Measurements from ENCODE around the gene ALDH18A1.

ALDH18A1 gene

DNA sequence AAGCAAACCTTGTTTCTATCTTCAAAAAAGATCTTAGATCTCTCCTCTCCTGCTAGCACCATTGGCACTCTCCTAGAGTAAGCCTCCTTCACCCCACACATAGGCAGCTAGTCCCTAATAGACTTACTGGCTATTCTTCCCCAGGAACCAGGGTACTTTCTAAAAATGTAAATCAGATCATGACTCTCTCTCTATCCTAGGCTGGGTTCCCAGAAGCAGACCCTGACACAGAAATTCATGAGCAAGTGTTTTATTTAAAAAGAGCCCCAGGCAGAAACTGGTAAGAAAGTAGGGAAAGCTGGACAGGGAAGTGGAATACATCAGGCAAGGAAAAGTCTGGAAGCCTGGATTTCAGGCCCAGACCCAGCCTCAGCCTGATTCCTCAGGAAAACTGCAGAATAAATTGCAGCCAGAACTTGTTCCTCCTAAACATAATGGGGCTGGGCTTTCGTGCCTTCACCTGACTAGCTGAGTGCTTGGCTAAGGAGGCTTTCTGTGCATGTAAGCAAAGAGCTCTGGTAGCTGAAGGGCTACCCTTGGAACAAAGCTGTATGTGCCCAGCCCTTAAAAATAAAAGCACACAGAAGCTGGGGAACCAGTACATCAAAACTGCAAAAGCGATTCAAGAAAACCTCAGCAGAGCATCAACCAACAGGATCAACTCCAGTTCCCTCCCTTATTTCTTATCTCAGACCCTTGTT lies 76.5 kb downstream of the ALDH18A1 start:
- DNase-seq (ENCODE audit: low read depth in 2 of 2) = no peak

DNA sequence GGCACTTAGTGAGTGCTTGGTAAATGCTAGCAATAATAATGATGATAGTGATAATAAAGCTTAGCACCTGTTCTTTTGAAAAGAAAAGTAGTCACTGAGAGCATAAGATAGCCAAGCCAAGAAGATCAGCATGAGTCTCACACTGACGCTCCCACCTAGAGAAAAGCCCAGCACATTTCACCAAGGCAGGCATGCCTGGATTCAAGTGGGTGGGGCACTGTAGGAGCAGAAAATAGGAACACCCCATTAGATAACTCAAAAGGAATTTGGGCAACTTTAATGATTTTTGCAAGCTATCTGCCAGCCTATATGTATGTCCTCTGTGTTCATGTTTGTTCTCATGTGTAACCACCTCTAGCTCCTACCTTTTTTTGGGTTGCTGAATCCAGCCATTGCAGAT lies 77.2 kb downstream of the ALDH18A1 start:
- DNase-seq (ENCODE audit: low read depth in 2 of 2) = no peak

DNA sequence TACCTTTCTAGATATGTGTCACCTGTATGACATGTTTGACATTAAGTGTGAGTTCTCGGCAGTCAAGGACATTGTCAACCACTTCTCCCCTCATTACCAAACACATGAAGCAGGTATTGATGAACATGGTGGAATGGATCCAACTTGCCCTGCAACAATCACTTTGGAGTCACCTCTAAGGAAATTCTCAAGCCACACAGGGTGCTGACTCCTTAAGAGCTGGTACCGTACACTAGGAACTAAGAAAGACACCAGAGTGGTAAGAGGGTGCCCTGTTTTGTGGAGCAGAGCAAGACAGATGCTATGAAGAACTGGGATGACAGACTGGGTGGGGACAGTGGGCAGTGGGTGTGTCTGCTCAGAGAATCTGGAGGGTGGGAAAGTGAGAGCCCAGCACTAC lies 77.9 kb downstream of the ALDH18A1 start:
- DNase-seq (ENCODE audit: low read depth in 2 of 2) = no peak

DNA sequence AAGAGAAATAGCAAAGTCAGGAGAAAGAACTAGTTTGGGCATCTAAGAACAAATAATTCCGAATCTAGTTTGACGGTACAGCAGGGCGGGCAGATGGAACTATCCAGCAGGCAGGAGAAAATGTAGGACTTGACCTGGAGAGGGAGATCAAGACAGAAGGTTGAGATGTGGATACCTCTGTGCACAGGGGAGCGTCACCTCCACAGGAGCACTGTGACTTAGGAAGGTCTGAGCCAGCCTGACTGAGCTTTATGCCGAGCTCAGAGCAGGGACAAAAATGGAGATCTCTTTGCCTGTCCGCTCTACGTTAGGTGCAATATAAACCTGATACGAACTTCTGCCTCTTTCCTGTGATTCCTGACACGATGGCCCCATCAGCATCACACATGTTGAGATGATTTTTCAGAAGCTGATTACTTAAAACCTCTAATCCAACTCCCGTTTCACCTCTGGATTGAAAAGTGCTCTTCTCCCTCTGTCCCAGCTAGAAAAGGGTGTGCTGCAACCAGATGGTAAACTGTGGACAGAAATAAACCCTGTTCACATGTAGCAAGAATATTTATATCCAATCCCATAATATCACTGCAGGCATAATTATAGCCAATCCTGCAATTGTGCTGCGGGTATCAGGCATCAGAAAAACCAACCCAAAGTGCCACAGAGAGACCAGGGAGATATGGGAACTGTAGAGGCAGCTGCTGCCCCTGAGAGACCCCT lies 81.7 kb downstream of the ALDH18A1 start:
- no peak for DNase-seq (ENCODE audit: low read depth in 2 of 2)

DNA sequence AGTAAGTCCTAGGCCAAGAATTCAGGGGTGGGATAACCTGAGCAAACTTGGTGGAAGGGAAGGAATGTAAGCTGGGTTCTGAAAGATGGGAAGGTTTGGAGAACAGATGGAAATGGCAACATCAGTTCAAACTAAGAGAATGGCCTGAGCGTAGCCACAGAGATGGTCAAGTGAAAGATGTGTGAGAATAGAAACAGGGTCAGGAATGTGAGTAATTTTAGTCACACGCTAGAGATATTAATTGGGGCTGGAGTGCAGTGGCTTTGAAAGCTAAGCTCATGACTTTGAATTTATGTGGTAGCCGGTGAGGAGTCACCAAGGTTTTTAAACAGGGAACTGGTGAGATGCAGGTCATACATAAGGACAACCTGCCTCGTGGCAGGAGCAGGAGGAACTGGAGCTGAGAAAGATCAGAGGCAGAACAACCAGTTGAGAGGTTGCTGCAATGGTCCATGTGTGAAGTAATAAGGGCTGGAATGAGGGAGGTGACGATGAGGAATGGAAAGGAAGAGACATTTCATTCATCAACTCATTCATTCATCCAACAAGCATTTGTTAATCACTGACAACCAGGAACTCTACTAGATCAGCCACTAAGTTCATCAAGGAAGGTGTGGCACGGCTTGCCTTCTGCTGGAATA lies 82.4 kb downstream of the ALDH18A1 start:
- no peak for DNase-seq (ENCODE audit: low read depth in 2 of 2)

DNA sequence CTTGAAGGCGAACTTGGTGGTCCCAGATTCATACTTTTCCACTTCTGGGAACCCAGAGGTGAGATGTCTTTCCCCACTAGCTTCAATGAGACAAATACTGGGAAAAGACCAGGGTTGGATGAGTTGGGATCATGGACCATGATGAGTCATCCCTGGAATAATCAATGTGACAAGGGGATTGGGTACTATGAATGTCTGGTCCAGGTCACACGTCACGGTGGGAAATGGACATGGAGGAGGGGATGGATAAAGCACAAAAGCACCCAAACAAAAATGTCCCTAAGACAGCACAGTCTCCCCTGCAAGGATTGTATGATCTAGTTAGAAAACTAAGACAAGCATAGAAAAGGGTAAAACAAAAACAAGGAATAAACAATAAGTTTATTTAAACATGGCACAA lies 83.0 kb downstream of the ALDH18A1 start:
- no peak for DNase-seq (ENCODE audit: low read depth in 2 of 2)

DNA sequence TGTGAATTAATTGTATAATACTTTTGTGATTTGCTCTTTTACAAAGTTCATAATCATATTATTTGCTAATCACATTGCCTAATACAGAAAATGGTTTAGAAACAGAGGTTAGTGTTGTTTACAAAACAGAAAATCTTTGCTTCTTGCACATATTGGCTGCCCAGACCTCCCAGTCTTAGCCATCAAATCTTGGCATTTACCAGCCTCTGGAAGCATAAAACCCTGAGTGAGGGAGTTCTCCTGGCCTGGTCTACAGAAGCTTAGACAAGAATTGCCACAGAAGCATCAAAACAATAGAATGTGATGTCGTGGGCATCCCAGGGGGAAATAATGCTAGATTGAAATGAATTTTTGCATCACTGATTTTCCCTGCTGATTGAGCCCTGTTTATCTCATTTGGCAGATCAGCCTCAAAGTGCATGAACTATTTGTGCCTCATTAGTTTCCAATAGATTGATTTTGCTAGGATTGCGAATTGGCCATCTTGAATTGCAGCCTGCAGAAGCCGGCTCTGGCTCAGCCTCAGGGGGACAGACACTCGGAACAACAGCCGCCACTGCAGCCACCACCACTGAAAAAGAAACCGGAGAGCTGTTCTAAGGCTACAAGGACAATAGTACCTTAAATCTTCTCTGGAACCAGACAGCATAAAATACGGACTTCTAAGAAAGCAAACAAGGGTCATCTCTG lies 84.2 kb downstream of the ALDH18A1 start:
- DNase-seq (ENCODE audit: low read depth in 2 of 2) = no peak

DNA sequence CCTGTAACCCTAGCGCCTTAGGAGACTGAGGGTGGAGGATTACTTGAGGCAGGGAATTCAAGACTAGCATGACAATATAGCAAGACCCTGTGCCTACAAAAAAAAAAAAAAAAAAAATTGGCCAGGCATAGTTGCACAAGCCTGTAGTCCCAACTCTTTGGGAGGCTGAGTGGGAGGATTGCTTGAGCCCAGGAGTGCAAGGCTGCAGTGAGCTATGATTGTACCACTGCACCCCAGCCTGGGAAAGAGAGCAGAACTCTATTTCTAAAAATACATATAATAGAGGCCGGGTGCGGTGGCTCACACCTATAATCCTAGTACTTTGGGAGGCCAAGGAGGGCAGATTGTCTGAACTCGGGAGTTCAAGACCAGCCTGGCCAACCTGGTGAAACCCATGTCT lies 85.1 kb downstream of the ALDH18A1 start:
- DNase-seq (ENCODE audit: low read depth in 2 of 2) = no peak

DNA sequence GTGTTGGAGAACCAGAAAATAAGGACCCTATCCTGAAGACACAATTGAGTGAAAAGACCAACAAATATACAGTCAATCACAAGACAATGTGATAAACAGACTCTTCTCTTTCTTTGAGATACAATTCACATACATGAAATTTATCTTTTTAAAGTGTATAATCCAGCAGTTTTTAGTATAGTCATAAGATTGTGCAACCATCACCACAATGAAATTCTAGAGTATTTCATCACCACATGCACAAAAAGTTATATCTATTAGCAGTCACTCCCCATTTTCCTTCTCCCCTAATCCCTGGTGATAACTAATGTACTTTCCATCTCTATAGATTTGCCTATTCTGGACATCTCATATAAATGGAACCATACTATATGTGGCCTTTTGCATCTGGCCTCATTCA lies 87.1 kb downstream of the ALDH18A1 start:
- DNase-seq (ENCODE audit: low read depth in 2 of 2) = no peak

DNA sequence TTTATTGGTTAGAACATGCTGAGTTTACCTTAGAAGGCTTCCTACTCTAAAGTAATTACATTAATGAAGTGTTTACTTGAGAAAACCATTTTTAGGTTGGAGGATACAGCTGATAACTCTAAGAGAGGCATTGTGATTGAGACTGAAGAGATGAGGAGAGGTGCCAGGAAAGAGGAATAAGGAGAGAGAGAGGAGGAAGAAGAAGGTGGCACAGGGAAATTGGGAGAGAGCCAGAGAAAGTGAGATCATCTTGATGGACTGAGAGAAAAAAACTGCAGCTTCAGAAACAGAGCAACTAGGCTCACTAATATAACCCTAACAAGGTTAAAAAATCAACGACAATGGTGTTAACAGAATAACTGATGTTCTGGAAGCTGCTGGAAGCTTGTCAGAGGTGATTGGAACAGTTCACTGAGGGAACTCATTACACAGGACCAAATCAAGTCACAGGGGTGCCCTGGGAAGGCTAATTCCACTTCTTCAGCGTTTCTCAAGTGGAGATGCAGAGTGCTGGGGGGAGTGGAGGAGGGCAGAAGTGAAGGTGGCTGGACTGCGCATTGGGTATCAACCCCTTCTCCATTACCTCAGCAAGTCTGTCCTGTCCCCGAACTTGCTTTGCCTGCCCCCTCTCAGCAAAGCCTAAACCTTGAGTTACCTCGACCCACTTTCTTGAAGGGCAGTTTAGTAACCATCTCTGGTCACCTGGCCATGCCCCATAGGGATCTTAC lies 88.4 kb downstream of the ALDH18A1 start:
- DNase-seq (ENCODE audit: low read depth in 2 of 2) = no peak

DNA sequence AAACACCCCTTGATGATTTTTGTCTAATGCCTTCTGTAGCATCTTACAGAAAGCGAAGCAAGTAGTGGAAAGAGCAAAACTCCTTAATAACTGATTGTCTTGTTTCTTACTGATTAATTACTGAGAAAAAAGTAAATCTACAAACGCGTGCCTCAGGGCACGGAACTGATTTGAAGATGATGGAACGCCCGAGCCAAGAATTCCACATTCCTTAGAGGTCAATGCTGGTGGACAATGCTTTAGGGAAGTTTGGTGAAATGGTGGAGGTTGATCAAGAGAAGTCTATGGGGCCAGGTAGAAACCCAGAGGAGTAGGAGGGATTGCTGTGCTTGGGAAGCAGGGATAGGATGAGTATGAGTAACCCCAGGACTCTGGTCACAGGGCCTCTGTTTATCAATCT lies 90.4 kb downstream of the ALDH18A1 start:
- no peak for DNase-seq (ENCODE audit: low read depth in 2 of 2)

DNA sequence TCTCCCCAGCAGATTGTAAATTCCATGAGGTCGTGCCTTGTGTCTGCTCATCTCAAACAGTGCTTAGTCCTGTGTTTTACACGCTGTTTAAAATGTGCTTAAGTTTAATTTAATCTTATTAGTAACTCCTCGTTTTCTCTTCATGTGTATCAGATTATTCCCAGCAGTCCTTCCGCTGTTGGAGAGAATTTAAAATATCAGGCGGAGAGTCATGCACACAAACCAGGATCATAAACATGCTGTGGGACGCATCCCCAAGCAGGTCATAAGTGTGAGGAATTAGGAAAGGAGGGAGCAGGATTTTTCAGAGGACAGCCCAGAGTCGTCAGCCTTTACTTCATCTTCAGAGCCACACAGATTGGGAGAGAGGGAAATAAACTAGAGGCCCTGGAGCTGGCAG lies 91.2 kb downstream of the ALDH18A1 start:
- DNase-seq (ENCODE audit: low read depth in 2 of 2) = no peak

DNA sequence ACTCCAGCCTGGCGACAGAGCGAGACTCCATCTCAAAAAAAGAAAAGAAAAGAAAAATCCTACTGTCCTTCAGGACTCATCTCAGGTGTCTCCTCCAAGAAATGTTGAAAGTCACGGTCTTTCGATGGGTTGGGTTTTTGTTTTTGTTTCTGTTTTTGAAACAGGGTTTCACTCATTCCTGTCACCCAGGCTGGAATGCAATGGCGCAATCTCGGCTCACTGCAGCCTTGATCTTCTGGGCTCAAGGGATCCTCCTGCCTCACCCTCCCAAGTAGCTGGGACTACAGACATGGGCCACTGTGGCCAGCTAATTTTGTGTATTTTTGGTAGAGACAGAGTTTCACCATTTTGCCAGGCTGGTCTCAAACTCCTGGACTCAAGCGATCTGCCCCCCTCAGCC lies 92.2 kb downstream of the ALDH18A1 start:
- no peak for DNase-seq (ENCODE audit: low read depth in 2 of 2)

DNA sequence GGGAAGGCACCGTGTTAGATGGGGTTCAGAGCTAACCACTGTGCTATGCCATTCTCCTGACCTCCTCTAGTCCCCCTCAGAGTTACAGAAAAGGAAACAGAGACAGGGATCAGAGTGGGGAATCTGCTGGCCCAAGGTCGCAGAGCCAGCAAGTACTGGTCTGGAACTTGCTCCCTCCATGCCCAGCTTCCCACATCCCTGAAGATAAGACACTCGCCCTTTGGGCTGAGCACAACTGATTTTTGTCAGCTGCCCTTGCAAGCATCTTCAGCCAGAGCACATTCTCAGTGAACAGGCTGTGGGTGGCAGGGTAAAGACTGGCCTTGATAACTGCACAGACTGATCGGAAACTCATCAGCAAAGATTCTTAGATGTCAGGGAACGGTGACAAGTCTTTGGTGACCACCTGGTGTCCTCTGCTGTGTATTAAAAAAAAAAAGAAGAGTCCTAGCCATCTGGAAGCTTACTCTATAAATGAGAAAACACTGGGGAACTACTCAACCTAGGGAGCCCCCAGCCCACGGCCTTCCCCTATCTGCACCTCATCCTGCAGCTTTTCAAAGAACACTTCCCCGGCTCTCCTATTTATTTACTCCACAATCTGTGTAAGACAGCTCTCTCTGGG lies 94.1 kb downstream of the ALDH18A1 start:
- DNase-seq (ENCODE audit: low read depth in 2 of 2) = no peak

DNA sequence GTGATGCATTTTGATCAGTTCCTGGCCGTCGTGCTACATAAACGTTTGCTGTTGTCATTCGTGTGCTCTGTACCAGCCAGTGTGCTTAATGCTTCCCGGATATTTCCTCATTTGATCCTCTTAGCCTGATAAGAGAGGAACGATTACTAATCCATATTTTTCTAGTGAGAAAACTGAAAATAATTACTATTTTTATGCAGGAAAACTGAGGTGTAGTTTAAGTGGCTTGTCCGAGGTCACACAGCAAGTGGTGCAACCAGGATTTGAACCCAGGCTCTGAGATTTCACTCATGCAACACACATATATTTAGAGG lies 94.7 kb downstream of the ALDH18A1 start:
- no peak for DNase-seq (ENCODE audit: low read depth in 2 of 2)

DNA sequence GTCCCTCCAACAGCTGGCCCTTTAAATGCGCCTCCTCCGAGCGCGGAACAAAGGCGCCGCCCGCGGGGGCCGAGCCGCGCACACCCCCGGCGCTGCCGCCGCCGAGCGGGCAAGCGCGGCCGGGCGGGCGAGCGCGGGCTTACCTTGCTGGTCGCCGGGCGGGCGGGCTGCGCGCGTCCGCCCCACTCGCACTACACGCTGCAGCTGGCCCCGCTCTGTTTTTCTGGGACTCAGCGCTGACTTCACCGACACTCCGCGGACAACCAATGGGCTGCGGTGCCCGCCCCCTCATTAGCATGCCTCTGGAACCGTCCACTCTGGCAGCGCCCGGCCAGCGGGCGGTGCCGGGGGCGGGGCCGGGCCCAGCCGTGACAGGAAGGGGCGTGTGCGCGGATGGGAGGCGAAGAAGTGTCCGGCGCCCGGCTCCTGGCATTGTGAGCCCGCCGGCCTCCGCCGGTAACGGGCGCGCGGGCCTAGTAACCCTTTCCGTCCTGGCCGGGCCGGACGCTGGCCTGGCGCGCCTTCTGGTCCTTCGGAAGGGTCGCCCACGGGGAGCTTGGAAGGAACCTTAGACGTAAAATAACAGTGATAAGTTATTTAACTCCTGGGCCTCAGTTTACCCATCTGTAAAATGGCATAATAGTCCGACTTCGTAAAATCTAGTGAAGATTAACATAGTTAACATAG lies 95.2 kb downstream of the ALDH18A1 start, which contains the start of gene SORBS1:
SORBS1 (minus strand) TSS at position 195 of the 687 bp plus-strand sequence. CDS start 120,236 bp downstream, outside the sequence.
- DNase-seq (ENCODE audit: low read depth in 2 of 2) = peak; percentile 44 to 53

DNA sequence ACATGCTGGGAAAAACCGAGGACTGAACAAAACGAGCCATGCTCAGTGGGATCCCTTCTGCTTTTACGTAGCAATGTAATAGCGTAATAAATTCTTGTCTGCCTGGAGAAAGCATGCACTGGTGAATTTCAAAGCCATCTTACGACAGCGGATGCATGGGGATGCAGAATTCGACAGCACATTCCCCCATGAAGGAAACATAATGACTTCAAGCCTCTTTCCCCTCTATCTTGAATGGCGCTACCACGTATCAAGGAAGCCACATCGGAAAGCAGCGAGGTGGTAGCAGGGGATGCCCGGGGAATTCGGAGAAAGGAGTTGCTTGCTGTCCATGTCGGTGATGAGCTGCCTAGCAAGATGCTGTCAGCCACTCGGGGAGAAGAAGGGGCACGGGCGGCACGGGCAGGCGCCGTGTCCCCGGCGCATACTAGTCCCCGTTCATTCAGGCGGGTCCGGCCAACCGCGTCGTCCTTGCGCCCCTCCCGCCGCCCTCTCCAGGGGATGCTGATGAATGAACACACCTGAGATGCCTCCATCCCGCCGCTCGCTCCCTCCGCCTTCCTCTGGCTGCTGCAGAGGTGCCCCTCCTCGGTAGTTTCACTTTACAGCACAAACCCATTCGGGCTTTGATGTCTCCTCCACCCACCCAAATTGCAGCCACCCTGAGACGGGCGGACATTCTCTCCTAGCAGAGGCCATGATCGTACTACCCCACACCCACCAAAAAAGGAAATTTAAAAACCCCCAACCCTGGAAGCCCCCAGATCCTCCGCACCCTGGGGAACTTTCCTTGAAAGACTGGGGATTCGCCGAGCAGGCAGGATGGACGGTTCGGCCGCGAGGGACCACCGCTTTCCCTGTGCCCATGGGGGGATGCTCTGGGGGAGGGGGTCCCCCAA lies 96.0 kb downstream of the ALDH18A1 start:
- DNase-seq (ENCODE audit: low read depth in 2 of 2) = peak; percentile 2 to 6

DNA sequence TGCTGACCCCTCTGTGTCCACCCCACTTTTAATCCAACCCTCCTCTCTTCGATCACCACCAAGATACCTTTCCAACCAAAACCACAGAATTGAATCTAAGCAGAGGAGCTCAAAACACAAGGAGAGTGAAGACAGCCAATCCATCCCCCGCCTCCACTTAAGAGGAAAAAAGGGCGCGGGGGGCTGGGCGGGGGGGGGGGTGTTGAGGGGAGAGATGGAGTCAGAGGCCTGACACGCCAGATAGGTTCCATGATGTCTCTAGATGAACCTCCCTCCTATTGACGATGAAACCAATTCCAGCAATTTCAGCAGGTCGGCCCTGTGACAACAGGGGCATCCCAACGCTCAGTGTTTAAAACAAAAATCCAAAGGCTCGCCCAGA lies 96.6 kb downstream of the ALDH18A1 start:
- DNase-seq (ENCODE audit: low read depth in 2 of 2) = no peak

DNA sequence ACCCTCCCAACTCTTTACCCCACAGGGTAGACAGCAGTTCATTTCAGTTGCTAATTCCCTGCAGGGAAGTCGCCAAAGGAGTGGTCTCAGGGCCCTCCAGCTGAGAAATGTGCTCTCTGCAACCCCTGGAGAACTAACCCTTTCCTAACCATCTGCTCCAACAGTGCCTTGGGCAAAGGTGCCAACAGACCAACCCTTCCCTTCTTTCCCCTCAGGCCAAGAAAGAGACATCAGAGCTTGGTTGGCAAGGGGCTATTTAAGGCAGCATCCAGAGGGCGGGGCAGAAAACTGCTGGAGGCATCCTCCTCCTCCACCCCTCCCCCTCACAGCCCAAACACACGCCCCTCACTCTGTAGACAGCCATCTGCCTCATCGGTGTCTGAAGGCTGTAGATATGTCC lies 97.0 kb downstream of the ALDH18A1 start:
- no peak for DNase-seq (ENCODE audit: low read depth in 2 of 2)
